ENCODE results near the gene NARS2.

The NARS2 gene

GRCh38 chr11:78542007-78542406 is 32.7 kb downstream of the NARS2 start:
- Histone ChIP-seq H3K27ac (ENCODE audit: low read depth, low read length, severe bottlenecking) (peak overlapping the region; percentile 1), H3K36me3 (ENCODE audit: control insufficient read depth, insufficient read depth, low read length) (peaks cover 29% of the 10 kb centered on the region), H3K4me3 (ENCODE audit: extremely low read depth, insufficient read depth, low read length, poor library complexity, severe bottlenecking) (no peak overlapping the region), H3K4me1 (ENCODE audit: control insufficient read depth, insufficient read depth, low read length, poor library complexity, severe bottlenecking) (peaks cover 3% of the 10 kb centered on the region), H3K9me3 (ENCODE audit: control insufficient read depth, low read length) (no peaks in the 10 kb centered on the region)
- WGBS, 2 experiments (ENCODE audit: insufficient coverage in 2 of 2): no CpG with 5 or more reads among the region's 2 CpGs

GRCh38 chr11:78541537-78541936 is 33.1 kb downstream of the NARS2 start:
- Histone ChIP-seq H3K4me3 (ENCODE audit: extremely low read depth, insufficient read depth, low read length, poor library complexity, severe bottlenecking) (no peak overlapping the region), H3K9me3 (ENCODE audit: control insufficient read depth, low read length) (no peaks in the 10 kb centered on the region), H3K4me1 (ENCODE audit: control insufficient read depth, insufficient read depth, low read length, poor library complexity, severe bottlenecking) (peaks cover 3% of the 10 kb centered on the region), H3K36me3 (ENCODE audit: control insufficient read depth, insufficient read depth, low read length) (peaks cover 32% of the 10 kb centered on the region), H3K27ac (ENCODE audit: low read depth, low read length, severe bottlenecking) (no peak overlapping the region)
- 100% methylated on average over 1 of the region's 3 CpGs; no CpG with 5 or more reads in 1 of the 2 experiments for WGBS, 2 experiments (ENCODE audit: insufficient coverage in 2 of 2)

GRCh38 chr11:78540256-78540655 is 34.4 kb downstream of the NARS2 start:
- Histone ChIP-seq H3K27ac (ENCODE audit: low read depth, low read length, severe bottlenecking) (no peak overlapping the region), H3K4me3 (ENCODE audit: extremely low read depth, insufficient read depth, low read length, poor library complexity, severe bottlenecking) (no peak overlapping the region), H3K4me1 (ENCODE audit: control insufficient read depth, insufficient read depth, low read length, poor library complexity, severe bottlenecking) (peaks cover 3% of the 10 kb centered on the region), H3K36me3 (ENCODE audit: control insufficient read depth, insufficient read depth, low read length) (peaks cover 32% of the 10 kb centered on the region), H3K9me3 (ENCODE audit: control insufficient read depth, low read length) (no peaks in the 10 kb centered on the region)
- no CpG with 5 or more reads among the region's 2 CpGs for WGBS, 2 experiments (ENCODE audit: insufficient coverage in 2 of 2)

GRCh38 chr11:78539506-78539905 is 35.2 kb downstream of the NARS2 start:
- peaks cover 3% of the 10 kb centered on the region for H3K4me1 ChIP-seq (ENCODE audit: control insufficient read depth, insufficient read depth, low read length, poor library complexity, severe bottlenecking)
- H3K4me3 ChIP-seq (ENCODE audit: extremely low read depth, insufficient read depth, low read length, poor library complexity, severe bottlenecking): no peak overlapping the region
- H3K36me3 ChIP-seq (ENCODE audit: control insufficient read depth, insufficient read depth, low read length): peaks cover 32% of the 10 kb centered on the region
- no peak overlapping the region for H3K27ac ChIP-seq (ENCODE audit: low read depth, low read length, severe bottlenecking)
- 94 to 100% methylated on average over 2 of the region's 3 CpGs for WGBS, 2 experiments (ENCODE audit: insufficient coverage in 2 of 2)
- no peaks in the 10 kb centered on the region for H3K9me3 ChIP-seq (ENCODE audit: control insufficient read depth, low read length)

GRCh38 chr11:78536933-78537332 is 37.7 kb downstream of the NARS2 start:
- H3K4me3 ChIP-seq (ENCODE audit: extremely low read depth, insufficient read depth, low read length, poor library complexity, severe bottlenecking): no peak overlapping the region
- no peak overlapping the region for H3K27ac ChIP-seq (ENCODE audit: low read depth, low read length, severe bottlenecking)
- peaks cover 3% of the 10 kb centered on the region for H3K4me1 ChIP-seq (ENCODE audit: control insufficient read depth, insufficient read depth, low read length, poor library complexity, severe bottlenecking)
- peaks cover 32% of the 10 kb centered on the region for H3K36me3 ChIP-seq (ENCODE audit: control insufficient read depth, insufficient read depth, low read length)
- WGBS, 2 experiments (ENCODE audit: insufficient coverage in 2 of 2): 94 to 98% methylated on average over 5 to 6 of the region's 6 CpGs
- H3K9me3 ChIP-seq (ENCODE audit: control insufficient read depth, low read length): no peaks in the 10 kb centered on the region

- Histone ChIP-seq H3K4me3 (ENCODE audit: extremely low read depth, insufficient read depth, low read length, poor library complexity, severe bottlenecking) (no peak overlapping the region), H3K36me3 (ENCODE audit: control insufficient read depth, insufficient read depth, low read length) (peaks cover 25% of the 10 kb centered on the region), H3K4me1 (ENCODE audit: control insufficient read depth, insufficient read depth, low read length, poor library complexity, severe bottlenecking) (peaks cover 3% of the 10 kb centered on the region), H3K9me3 (ENCODE audit: control insufficient read depth, low read length) (no peaks in the 10 kb centered on the region), H3K27ac (ENCODE audit: low read depth, low read length, severe bottlenecking) (no peak overlapping the region)
- WGBS, 2 experiments (ENCODE audit: insufficient coverage in 2 of 2): no CpG with 5 or more reads among the region's 2 CpGs
Measured at GRCh38 chr11:78535920-78536319, 38.7 kb downstream of the NARS2 start.

GRCh38 chr11:78535027-78535426 is 39.6 kb downstream of the NARS2 start:
- no peak overlapping the region for H3K27ac ChIP-seq (ENCODE audit: low read depth, low read length, severe bottlenecking)
- 100% methylated on average over 1 of the region's 3 CpGs; no CpG with 5 or more reads in 1 of the 2 experiments for WGBS, 2 experiments (ENCODE audit: insufficient coverage in 2 of 2)
- peaks cover 23% of the 10 kb centered on the region for H3K36me3 ChIP-seq (ENCODE audit: control insufficient read depth, insufficient read depth, low read length)
- H3K9me3 ChIP-seq (ENCODE audit: control insufficient read depth, low read length): no peaks in the 10 kb centered on the region
- H3K4me3 ChIP-seq (ENCODE audit: extremely low read depth, insufficient read depth, low read length, poor library complexity, severe bottlenecking): no peak overlapping the region
- peaks cover 3% of the 10 kb centered on the region for H3K4me1 ChIP-seq (ENCODE audit: control insufficient read depth, insufficient read depth, low read length, poor library complexity, severe bottlenecking)

- Histone ChIP-seq H3K4me3 (ENCODE audit: extremely low read depth, insufficient read depth, low read length, poor library complexity, severe bottlenecking) (no peak overlapping the region), H3K36me3 (ENCODE audit: control insufficient read depth, insufficient read depth, low read length) (peaks cover 15% of the 10 kb centered on the region), H3K9me3 (ENCODE audit: control insufficient read depth, low read length) (no peaks in the 10 kb centered on the region), H3K27ac (ENCODE audit: low read depth, low read length, severe bottlenecking) (no peak overlapping the region), H3K4me1 (ENCODE audit: control insufficient read depth, insufficient read depth, low read length, poor library complexity, severe bottlenecking) (peaks cover 3% of the 10 kb centered on the region)
Measured at GRCh38 chr11:78533399-78533798, 41.3 kb downstream of the NARS2 start.

GRCh38 chr11:78532991-78533390 is 41.7 kb downstream of the NARS2 start:
- no peak overlapping the region for H3K4me3 ChIP-seq (ENCODE audit: extremely low read depth, insufficient read depth, low read length, poor library complexity, severe bottlenecking)
- H3K9me3 ChIP-seq (ENCODE audit: control insufficient read depth, low read length): no peaks in the 10 kb centered on the region
- peaks cover 13% of the 10 kb centered on the region for H3K36me3 ChIP-seq (ENCODE audit: control insufficient read depth, insufficient read depth, low read length)
- H3K4me1 ChIP-seq (ENCODE audit: control insufficient read depth, insufficient read depth, low read length, poor library complexity, severe bottlenecking): peaks cover 2% of the 10 kb centered on the region
- H3K27ac ChIP-seq (ENCODE audit: low read depth, low read length, severe bottlenecking): no peak overlapping the region
- 83 to 93% methylated on average over 2 of the region's 3 CpGs for WGBS, 2 experiments (ENCODE audit: insufficient coverage in 2 of 2)

- whole genome bisulfite sequencing, 2 experiments (ENCODE audit: insufficient coverage in 2 of 2): no CpG with 5 or more reads among the region's 6 CpGs
- H3K27ac ChIP-seq (ENCODE audit: low read depth, low read length, severe bottlenecking): no peak overlapping the region
- H3K4me3 ChIP-seq (ENCODE audit: extremely low read depth, insufficient read depth, low read length, poor library complexity, severe bottlenecking): no peak overlapping the region
- H3K9me3 ChIP-seq (ENCODE audit: control insufficient read depth, low read length): no peaks in the 10 kb centered on the region
- peaks cover 8% of the 10 kb centered on the region for H3K36me3 ChIP-seq (ENCODE audit: control insufficient read depth, insufficient read depth, low read length)
- H3K4me1 ChIP-seq (ENCODE audit: control insufficient read depth, insufficient read depth, low read length, poor library complexity, severe bottlenecking): no peaks in the 10 kb centered on the region
Measured at GRCh38 chr11:78526497-78527146, 48.0 kb downstream of the NARS2 start.

GRCh38 chr11:78525720-78526119 is 48.9 kb downstream of the NARS2 start:
- WGBS, 2 experiments (ENCODE audit: insufficient coverage in 2 of 2): 92% methylated on average over 4 of the region's 4 CpGs; no CpG with 5 or more reads in 1 of the 2 experiments
- Histone ChIP-seq H3K4me3 (ENCODE audit: extremely low read depth, insufficient read depth, low read length, poor library complexity, severe bottlenecking) (no peak overlapping the region), H3K4me1 (ENCODE audit: control insufficient read depth, insufficient read depth, low read length, poor library complexity, severe bottlenecking) (no peaks in the 10 kb centered on the region), H3K36me3 (ENCODE audit: control insufficient read depth, insufficient read depth, low read length) (peaks cover 8% of the 10 kb centered on the region), H3K9me3 (ENCODE audit: control insufficient read depth, low read length) (no peaks in the 10 kb centered on the region), H3K27ac (ENCODE audit: low read depth, low read length, severe bottlenecking) (no peak overlapping the region)

Measured in mesodermal cell (in vitro differentiated cells).